Hepatocyte (in vitro differentiated cells): Measurements from ENCODE around the gene CDS2.

Experiments used
- CTCF ChIP-seq: fragments of 200-600 bp; sonication (generic); IDR thresholded peaks from 2 replicates; pipeline ENCODE4 v1.5.1; 2016; ENCODE audit warnings: antibody characterized with exemption, mild to moderate bottlenecking; ENCODE audit not compliant: poor library complexity
- EZH2 ChIP-seq: fragments of 200-600 bp; sonication (generic); IDR thresholded peaks from 2 replicates; pipeline ENCODE4 v1.6.1; 2016; ENCODE audit warnings: antibody characterized with exemption, mild to moderate bottlenecking, borderline replicate concordance
- EZH2phosphoT487 ChIP-seq: fragments of 200-600 bp; sonication (generic); IDR thresholded peaks from one replicate; pipeline ENCODE4 v1.6.1; 2018; ENCODE audit warnings: antibody characterized with exemption, mild to moderate bottlenecking, low read depth, moderate library complexity; ENCODE audit not compliant: unreplicated experiment, severe bottlenecking

- TF ChIP-seq CTCF: no peak
- no peak for TF ChIP-seq EZH2phosphoT487
- no peak for TF ChIP-seq EZH2
These were observed 76.6 kb downstream of the CDS2 start for GRCh38 chr20:5203380-5203779.
